Measurements from ENCODE around the gene SKAP2.

Gene SKAP2

GRCh38 chr7:26639111-26639510 is 225.3 kb downstream of the SKAP2 start:
- Histone ChIP-seq H3K9me3 (ENCODE audit: control insufficient read depth, insufficient read depth, low read depth, low read length) (no peaks in the 10 kb centered on the region), H3K4me3 (ENCODE audit: low read depth, low read length) (no peak overlapping the region), H3K36me3 (ENCODE audit: control insufficient read depth in 2 of 2, insufficient read depth in 1 of 2, low read length in 2 of 2) (no peaks in the 10 kb centered on the region; a peak in 1 of 3 replicates), H3K27ac (ENCODE audit: extremely low read depth, low read depth, low read length) (no peak overlapping the region), H3K4me1 (ENCODE audit: control insufficient read depth, insufficient read depth, low read length) (no peaks in the 10 kb centered on the region)
- POLR2A ChIA-PET = no interaction called here
- TF ChIP-seq YY1 (tag by site-specific recombination; IDR thresholded peaks at IDR 0.05) (no peak), ZNF426 (tag by site-specific recombination; IDR thresholded peaks at IDR 0.05) (no peak), ZNF560 (tag by site-specific recombination; IDR thresholded peaks at IDR 0.05; ENCODE audit: borderline replicate concordance) (no peak), SP2 (tag by site-specific recombination; IDR thresholded peaks at IDR 0.05) (no peak), ZNF548 (tag by site-specific recombination; IDR thresholded peaks at IDR 0.05) (peak; percentile 51; the same call in 1 of the 2 replicates), ZNF169 (tag by site-specific recombination; IDR thresholded peaks at IDR 0.05) (no peak)
- CTCF ChIA-PET = no interaction called here

GRCh38 chr7:26638140-26638539 is 226.2 kb downstream of the SKAP2 start:
- no peaks in the 10 kb centered on the region; a peak in 1 of 3 replicates for H3K36me3 ChIP-seq (ENCODE audit: control insufficient read depth in 2 of 2, insufficient read depth in 1 of 2, low read length in 2 of 2)
- no peaks in the 10 kb centered on the region for H3K4me1 ChIP-seq (ENCODE audit: control insufficient read depth, insufficient read depth, low read length)
- TF ChIP-seq ZNF148 (tag by site-specific recombination; IDR thresholded peaks at IDR 0.05; ENCODE audit: borderline replicate concordance) = no peak
- no peak for TF ChIP-seq ZNF423 (tag by site-specific recombination; IDR thresholded peaks at IDR 0.05)
- TF ChIP-seq RBAK (tag by site-specific recombination; IDR thresholded peaks at IDR 0.05) = no peak
- TF ChIP-seq PRDM6 (tag by site-specific recombination; IDR thresholded peaks at IDR 0.05) = no peak
- TF ChIP-seq ZNF704 (tag by site-specific recombination; IDR thresholded peaks at IDR 0.05) = no peak
- TF ChIP-seq CTCF (tag by site-specific recombination; IDR thresholded peaks at IDR 0.05) = no peak
- TF ChIP-seq ZBTB1 (tag by site-specific recombination; IDR thresholded peaks at IDR 0.05) = no peak
- no peak for TF ChIP-seq ZNF350 (tag by site-specific recombination; IDR thresholded peaks at IDR 0.05)
- TF ChIP-seq GLI2 (tag by site-specific recombination; IDR thresholded peaks at IDR 0.05; ENCODE audit: borderline replicate concordance, low read depth) = no peak
- no peak for TF ChIP-seq ZNF473 (tag by site-specific recombination; IDR thresholded peaks at IDR 0.05)
- no peak overlapping the region for H3K27ac ChIP-seq (ENCODE audit: extremely low read depth, low read depth, low read length)
- no peaks in the 10 kb centered on the region for H3K9me3 ChIP-seq (ENCODE audit: control insufficient read depth, insufficient read depth, low read depth, low read length)
- no peak overlapping the region for H3K4me3 ChIP-seq (ENCODE audit: low read depth, low read length)
- CTCF ChIA-PET = no interaction called here
- POLR2A ChIA-PET = no interaction called here
